ENCODE results near the gene CRYL1.

The CRYL1 gene

DNA sequence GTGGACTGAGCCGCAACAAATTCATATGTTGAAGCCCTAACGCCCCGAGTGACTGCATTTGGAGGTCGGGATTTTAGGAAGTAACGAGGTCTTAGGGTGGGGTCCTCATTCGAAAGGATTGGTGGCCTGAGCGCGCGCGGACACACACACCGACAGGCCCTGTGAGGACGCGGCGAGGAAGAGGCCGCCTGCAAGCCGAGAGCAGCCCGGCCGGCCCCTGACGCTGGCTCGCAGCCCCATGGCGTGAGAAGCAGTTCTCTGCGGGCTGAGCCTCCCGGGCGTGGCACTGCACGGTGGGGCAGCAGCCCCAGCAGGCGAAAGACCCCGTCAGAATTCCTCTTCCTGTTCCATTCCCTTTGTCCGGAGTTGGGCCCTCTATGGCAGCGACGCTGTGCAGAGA is 131.2 kb downstream of the CRYL1 start:
- no peak for DNase-seq

DNA sequence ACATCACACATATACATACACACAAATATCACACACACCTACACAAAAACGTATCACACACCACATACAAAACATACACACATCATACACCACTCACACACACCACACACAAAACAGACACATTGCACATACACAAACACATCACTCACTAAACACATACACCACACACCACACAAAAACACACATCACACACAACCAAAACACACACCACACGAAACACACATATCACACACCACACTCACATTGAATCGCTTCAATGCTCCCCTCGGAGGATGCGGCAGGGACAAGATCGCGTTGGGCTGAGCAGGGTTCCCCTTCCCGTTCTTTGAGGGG is 131.5 kb downstream of the CRYL1 start:
- no peak for DNase-seq

DNA sequence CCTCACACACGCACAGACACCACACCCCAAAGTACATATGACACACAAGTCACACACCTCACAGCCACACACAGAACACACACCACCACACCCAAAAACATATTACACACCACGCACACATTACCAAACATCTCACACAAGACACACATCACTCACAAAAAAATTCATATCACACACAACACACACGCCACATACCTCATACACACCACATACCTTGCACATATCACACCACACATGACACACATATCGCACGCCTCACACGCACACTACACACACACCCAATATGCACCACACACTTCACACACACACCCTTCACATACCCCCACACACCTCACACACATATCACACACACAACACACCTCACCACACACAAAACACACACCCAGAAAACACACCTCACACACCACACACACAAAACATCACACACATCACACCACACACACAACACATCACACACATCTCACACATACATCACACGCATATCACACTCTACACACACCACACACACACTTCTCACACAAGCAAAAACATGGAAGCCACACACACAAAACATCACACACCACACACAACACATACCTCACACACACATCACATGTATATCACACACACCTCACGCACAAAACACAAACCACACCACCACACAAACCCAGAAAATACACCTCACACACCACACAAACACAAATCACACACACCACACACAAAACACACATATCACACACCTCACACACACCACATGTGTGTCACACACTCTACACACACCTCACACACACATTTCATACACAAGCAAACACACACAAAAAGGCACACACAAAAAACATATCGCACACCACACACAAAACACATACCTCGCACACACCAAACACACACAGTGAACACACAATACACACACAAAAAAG is 132.1 kb downstream of the CRYL1 start:
- DNase-seq, result no peak

DNA sequence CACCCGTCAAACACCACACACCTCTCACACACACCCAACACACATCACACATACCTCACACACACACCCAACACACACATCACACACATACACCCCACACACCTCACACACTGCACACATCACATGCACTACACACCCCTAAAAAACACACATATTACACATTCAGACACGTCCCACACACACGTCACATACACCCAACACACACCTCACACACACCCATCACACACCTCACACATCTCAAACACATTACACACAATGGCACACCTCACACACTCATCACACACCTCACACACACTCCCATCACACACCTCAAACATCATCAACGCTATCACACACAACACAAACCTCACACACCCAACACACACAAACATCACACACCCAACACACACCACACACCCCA is 133.1 kb downstream of the CRYL1 start:
- DNase-seq, result no peak

DNA sequence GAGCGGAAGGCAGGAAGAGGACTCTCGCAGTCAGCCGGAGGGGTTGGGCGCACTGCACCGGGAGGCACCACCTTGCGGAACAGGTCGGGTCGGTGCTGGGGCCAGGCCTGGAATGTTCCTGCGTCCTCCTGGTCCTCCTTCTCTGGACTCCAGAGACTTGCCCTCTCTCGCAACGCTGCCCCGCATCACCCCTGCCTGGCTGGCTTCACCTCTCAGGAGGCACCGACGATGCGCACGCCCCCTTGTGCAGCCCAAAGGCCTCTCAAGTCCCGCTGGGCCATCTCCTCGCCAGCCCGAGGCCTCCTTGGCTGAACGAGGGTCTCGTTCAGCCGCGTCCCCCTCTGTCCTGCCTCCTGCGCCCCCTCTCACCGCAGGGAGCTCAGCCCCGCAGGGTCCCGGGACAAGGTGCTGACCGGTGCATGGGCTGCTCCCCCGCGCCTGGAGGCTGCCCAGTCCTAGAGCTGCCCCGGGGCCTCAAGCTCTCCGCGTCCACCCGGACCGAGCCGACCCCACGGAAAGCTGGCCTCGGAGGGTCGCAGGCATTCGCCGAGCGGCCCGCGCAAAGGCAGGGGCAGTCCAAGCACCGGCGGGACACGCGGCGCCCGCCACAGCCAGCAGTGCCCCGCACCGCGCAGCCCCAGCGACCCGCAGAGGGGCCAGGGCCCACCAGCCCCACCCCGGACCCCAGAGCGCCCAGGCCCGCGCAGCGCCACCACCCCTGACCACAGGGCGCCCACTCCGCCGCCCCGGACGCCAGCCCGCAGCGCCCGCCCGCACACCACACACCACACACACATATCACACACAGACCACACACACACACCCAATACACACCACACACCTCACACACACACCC is 133.8 kb downstream of the CRYL1 start:
- DNase-seq, result no peak

DNA sequence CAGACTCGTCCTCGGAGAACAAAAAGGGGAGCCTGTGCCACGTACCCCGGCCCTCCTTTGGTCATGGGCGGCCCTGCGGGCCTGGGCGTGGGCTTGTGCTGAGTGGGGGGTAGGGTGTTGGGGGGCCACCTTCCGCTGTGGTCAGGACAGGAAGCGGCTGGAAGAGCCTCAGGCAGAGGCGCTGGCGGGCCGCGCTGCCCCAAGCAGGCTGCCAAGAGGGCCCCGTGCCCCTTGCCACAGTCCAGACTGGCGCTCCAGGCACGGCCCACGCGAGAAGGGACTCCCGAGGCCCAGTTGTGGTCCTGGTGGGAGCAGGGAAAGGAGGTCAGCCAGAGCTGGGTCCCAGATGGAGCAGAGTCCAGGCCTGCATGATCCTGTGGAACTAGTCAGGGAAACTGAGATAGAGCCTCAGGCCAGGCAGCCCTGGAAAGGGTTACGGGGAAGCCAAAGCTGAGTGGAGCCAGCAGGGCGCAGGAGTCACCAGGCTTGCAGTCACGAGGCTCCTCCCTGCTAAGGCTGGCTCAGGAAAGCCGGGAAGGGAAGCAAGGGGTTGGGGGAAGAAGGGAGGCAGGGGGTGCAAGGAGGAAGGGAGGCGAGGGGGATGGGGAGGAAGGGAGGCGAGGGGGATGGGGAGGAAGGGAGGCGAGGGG is 135.0 kb downstream of the CRYL1 start:
- DNase-seq, result no peak

DNA sequence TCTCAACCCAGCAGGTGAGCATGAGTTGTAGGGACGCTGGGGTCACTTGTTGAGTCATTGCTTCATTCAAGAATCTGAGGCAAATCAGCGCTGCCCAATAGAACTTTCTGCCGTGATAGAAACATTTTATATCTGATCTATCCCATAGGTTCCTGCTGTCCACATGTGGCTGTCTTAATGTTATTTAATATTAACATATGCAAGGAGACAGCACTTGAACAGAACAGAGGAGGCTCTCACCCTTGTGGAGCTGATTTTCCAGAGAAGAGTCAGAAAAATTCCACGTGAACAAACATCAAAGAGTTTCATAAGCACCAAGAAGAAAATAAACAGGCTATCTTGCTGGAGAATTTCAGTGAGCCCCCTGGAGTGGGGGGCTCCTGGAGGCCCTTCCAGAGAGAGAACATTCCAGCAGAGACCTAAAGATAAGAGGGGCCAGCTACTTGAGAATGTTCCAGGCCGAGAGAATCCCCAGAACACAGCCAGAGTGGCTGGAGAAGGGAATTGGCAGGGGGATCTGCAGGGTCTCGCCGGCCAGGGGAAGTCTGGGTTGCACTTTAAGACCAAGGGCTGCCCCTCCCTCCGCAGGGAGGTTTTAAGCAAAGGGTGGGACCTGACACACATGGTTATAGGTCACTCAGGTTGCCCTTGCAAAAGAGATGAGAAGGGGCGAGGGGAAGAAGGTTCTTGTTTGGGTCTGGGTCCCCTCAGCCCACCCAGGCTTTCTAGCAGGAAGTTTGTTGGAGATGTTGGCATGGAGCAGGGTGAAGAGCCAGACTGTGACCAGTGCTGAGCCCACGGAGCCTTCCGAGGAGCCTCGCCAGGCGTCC is 135.7 kb downstream of the CRYL1 start:
- no peak for DNase-seq

DNA sequence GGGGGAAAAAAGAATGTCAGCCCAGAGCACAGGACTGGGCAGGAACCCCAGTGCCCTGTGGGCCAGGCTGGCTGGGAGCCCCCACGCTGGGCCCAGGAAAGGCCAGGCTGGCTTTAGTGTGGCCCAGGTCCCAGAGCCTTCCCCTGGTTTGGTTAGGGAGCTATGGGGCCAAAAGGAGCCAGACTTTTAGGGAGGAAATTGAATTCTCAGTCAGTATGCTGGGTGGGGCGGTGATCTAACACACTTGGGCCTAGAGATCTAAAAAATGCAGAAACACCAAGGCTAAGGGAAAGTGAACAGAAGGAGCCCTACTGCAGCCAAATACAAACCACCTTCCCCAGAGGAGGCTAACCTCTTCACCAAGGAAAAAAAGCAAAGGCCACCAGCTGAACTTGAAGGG is 137.5 kb downstream of the CRYL1 start:
- DNase-seq, result no peak

DNA sequence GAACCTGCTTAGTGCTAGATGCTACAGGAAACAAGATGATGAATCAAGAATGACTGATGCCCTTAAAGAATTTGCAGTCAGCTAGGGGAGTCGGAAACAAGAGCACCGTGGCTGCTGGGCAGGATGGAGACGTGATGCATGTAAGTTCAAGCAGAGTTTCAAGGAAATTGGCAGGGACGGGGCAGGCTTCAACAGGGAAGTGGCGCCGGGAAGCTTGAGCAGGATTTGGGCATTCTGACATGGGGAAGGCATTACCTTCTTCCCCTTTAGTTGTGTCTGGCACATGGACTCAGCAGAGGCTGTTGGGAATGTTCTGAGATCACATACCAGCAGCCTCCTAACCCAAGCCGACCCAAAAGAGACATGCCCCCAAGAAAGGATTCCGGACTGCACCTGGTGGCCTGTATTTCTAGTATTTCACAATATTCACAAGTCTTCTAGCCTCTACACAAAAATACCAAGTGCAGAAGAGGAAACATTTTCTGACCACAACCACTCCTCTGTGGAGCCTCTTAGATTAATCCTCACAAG is 138.2 kb downstream of the CRYL1 start:
- no peak for DNase-seq

DNA sequence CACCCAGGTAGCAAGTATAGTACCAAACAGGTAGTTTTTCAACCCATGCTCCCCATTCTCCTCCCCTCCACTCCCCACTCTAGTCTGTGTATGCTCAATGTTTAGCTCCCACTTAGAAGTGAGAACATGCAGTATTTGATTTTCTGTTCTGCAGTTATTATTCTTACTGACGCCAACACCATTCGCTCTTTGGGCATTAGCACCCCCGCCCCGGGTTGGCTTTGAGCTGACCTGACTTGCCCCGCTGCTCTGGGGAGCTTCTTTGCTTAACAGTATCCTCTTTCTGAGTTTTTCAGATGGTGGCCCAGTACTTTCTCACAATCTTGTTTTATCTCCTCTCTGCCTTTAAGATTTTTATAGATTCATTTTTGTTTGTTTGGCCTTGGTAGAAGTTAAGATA is 138.7 kb downstream of the CRYL1 start:
- DNase-seq, result no peak

DNA sequence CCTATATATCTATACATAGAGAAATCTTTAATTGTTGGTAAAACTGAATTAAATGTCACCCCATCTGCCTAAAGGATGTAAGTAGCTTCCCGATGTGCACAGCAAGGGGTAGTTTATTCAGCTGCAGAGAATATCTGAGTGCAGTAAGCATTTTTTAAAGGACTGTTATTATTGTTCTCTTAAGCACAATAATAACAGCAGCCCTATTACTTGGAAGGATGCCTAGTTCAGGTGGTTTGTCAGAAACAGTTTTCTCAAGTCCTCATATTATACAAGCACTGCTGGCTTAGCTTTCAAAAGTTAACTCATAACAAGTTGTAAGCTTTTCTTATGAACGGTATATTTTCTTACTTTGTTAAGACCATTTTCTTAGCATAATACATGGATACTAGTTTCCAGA is 142.6 kb downstream of the CRYL1 start:
- DNase-seq, result no peak

DNA sequence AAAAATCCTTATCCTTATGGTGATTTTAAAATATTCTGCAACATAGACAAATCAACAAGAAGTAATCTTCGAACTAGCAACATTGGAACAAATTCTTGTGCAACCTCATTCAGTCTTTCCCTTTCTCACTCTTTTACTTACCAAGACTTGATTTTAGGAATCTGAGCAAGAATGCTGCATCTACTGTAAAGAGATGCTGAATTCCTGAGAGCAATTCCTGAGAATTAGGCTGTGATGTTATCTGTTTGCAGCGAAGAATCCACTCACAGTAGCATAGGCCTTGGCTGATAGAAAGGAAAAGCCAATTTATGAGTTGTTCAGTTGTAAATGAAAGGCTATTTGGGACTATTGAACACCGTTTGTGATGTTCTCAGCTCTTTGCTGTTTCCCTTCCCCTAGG is 144.3 kb downstream of the CRYL1 start:
- DNase-seq, result no peak

DNA sequence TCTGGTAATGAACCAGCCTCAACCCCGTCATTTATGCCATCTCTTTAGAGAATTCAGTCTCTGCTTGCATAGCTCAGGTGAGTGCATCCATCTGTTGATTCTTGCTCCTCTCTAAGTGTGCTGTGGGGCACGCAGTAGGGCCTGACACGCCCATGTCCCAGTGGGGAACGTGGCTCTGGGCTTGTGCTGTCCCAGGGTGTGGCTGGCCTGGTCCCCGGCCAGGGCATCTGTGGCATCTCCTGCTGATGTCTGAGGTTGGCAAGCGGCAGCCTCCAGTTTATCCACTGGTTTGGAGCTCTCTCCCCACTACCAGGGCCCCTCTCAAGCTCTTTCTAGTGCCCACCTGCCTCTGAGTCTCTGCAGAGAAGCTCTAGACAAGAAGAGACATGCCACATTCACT is 146.9 kb downstream of the CRYL1 start:
- DNase-seq, result no peak

DNA sequence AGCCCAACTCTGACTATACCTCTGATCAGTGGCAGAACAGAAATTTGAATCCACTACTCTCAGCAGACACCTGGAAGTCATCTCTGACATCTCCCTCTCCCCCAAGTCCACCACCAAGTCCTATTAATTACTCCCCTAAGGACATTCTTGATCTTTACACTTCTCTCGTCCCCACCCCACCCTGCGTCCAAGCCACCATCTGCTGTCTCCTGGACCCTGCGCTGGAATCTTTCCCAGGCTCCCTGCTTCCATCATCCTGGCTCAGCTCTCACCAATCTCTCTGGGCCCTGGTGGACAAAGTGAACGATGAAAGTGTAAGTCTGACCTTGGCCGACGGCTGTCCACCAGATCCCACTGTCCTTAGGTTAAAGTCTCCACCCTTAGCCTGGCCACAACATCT is 147.9 kb downstream of the CRYL1 start:
- no peak for DNase-seq

DNA sequence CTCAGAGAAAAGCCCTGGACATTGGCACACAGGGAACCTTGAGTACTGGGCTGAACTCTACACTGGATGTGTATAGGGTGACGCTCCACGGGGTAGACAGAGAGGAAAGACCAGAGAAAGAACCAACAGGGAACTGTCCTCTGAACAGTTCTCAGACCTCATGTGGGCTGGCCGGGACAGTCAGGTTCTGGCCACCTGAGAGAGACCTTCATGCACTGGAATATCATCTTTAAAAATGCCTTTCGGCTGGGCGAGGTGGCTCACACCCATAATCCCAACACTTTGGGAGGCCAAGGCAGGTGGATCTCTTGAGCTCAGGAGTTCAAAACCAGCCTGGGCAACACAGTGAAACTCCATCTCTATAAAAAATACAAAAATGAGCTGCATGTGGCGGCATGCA is 149.8 kb downstream of the CRYL1 start:
- no peak for DNase-seq

DNA sequence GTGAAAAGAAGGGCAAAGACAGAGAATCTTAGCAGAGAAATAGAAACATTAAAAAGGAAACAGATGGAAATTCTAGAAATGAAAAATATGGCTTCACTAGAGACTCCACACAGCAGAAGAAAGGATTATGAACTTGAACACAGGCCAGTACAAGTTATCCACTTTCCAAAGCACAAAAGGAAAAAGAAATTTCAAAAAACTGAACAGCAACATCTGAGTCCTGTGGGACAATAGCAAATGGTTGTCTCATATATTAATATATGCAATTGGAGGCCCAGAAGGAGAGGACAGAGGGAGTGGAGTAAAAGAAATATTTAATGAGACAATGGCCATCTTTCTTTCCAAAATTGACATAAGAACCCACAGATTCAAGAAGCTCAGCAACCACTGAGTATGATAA is 151.8 kb downstream of the CRYL1 start:
- DNase-seq, result no peak

DNA sequence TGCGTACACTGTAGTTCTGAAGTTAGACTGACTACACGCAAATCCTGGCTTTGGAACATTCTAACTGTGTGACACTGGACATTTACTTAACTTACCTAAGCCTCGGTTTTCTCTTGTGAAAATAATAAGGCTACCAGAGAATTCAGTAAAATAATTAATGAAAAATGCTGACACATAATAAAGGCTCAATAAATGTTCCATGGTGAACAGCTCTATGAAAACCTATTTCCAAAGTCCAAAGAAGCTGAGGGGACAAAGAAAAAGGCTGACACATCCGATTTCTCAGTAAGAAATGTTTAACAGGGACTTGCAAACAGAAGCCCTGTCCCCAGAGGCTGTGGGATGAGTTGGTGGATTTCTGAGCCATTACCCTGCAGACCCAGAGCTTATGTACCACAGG is 153.8 kb downstream of the CRYL1 start:
- DNase-seq, result no peak

DNA sequence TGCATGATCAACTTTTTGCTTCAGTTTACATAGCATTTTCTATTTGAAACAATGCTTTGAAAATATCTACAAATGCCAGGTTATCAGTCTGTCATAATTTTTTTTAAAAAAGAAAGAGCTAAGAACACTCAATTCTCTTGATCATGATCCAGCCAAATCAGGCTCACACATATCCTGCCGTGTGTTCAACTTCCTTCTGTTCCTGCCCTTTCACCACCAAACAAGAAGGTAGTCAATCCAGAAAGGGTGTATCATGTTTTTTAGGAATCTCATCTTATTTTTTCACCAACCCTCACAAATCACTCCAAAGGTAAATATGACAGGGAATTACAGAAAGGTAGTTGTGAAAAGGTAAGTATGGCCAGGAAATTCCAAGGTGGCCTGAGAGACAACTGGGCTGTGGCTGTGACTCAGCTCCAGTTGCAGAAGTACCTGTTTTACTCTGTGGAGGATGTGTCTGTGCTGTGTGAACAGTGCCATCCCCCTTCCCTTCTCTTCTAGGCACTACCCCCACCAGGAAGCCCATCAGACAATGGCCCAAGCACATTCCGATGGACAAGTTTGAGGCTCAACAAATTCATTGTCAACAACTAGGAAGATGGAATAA is 154.7 kb downstream of the CRYL1 start:
- DNase-seq, result no peak

DNA sequence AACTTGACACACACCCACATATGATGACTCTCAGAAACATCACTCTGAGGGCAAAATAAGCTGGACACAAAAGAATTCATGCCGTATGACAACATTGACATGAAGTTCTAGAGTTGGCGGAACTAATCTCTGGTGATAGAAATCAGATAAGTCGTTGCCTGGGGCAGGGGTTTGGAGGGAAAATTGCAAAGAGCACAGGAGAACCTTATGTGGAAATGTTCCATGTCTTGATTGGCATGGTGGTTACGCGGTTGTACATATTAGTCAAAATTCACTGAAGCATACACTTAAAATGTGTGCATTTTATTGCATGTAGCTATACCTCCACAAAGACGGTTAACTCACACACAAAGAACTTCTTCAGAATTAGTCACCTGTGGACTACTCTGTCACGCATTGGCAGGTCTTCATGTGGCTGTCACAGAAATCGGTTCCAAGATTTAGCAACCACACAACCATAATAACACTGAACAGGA is 155.7 kb downstream of the CRYL1 start:
- no peak for DNase-seq

DNA sequence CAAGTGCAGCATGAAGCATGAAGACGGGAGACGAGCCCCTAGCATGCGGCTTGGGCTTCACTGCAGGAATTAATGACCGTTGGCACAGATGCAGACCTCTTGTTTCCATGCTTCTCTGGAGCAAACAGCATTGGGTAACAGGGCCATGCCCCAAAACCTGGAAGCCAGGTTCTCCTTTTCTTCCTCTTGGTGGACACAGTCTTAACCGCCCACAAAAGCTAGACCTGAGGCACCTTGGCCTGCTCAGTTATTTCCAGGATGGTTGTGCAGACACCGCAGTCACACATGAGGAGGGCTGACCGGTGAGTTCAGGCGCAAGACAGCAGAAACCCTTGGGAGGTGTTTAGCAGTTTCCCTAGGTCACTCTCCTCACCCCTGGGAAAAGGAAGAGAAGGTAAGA is 159.6 kb downstream of the CRYL1 start:
- DNase-seq, result no peak

DNA sequence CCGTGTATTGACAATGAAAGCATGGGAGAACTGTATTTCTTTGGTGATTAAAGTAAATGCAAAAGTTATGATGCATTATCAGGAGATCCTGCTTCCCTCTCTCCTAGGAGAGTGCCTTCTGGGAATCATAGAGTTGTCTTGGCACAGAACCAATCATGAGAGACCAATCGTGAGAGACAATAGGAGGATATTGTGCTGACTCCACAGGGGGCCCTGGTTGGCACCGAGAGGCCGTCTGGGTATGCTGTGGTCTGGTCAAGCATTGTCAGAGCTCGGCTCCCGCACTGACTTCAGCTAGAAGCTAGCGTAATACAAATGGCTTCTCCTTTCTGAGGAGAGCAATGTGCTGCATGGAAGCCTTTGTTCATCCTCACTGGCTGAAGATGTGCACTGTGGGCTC is 162.1 kb downstream of the CRYL1 start:
- DNase-seq, result no peak

DNA sequence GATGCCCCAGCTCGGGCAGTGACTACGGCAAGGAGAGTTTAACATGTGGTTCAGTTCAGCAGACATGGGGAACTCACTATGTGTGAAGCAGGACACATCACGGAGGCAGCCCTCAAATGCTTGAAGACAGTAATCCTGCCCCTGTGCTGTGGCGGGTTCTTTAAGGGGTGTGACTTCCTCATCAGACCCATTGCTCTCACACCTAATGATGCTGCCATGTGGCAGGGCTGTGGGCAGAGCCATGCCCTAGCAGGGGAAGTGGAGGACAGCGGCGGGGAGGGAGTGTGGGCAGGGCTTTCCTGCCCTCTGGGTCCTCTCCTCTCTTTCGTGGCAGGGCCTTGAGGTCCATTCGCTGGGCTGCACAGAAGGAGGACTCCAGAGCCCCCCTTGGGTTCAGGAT is 162.5 kb downstream of the CRYL1 start:
- DNase-seq, result no peak

Measured in CD4-positive, alpha-beta T cell treated with Interleukin-4 for 4 hours (primary cell).